CD14-positive monocyte (primary cell): ENCODE measurements around the gene CDH2. TPM values are rescaled to one million over a fixed set of nuclear protein-coding genes. Genes with fewer than 3 reads are reported as not detected.

Experiments used
- DNase-seq, 3 donors: peaks; one replicate each; pipeline ENCODE4 v3.0.0-alpha.2; 2011 to 2022
- H2AFZ ChIP-seq: 2 replicates; pipeline ENCODE4 v1.6.0; 2012; ENCODE audit warnings: mild to moderate bottlenecking, low read depth, low read length, inconsistent platforms; ENCODE audit not compliant: insufficient read depth, poor library complexity, severe bottlenecking
- H3K27ac ChIP-seq, 2 donors: 1 replicate in 1 of 2; 2 replicates in 1 of 2; pipeline ENCODE4 v1.5.1; 2012 to 2013; ENCODE audit warnings: low read length in 2 of 2, control low read depth in 1 of 2, inconsistent platforms in 1 of 2, low read depth in 1 of 2, mild to moderate bottlenecking in 1 of 2
- H3K27me3 ChIP-seq, 2 donors: one replicate each; pipeline versions ENCODE4 v1.6.0 to v1.6.1; 2011 to 2013; ENCODE audit warnings: low read length in 2 of 2; ENCODE audit not compliant: control insufficient read depth in 2 of 2, insufficient read depth in 2 of 2
- H3K36me3 ChIP-seq, 2 donors: replicated peaks in 1 of 2; 1 replicate in 1 of 2; 2 replicates in 1 of 2; pipeline versions ENCODE4 v1.5.1 to v1.6.1; 2012 to 2013; ENCODE audit warnings: low read length in 2 of 2, control low read depth in 1 of 2, inconsistent platforms in 1 of 2, mild to moderate bottlenecking in 1 of 2; ENCODE audit not compliant: insufficient read depth in 2 of 2, control insufficient read depth in 1 of 2
- H3K4me1 ChIP-seq, 2 donors: 1 replicate in 1 of 2; 2 replicates in 1 of 2; pipeline versions ENCODE4 v1.5.1 to v1.6.1; 2012 to 2013; ENCODE audit warnings: low read length in 2 of 2, control low read depth in 1 of 2, inconsistent platforms in 1 of 2, mild to moderate bottlenecking in 1 of 2, moderate library complexity in 1 of 2; ENCODE audit not compliant: insufficient read depth in 2 of 2, control insufficient read depth in 1 of 2
- H3K4me2 ChIP-seq: replicated peaks from 2 replicates; pipeline ENCODE3; 2012; ENCODE audit warnings: low read length, moderate library complexity, mild to moderate bottlenecking; ENCODE audit not compliant: poor library complexity, severe bottlenecking; ENCODE audit errors: extremely low read depth
- H3K4me3 ChIP-seq, 3 experiments: fragments of 200-600 bp in 1 of 3; sonication (generic) in 1 of 3; replicated peaks in 1 of 3; 1 replicate in 2 of 3; 2 replicates in 1 of 3; pipeline ENCODE4 v1.5.1; 2011 to 2013; ENCODE audit warnings: low read length in 3 of 3, mild to moderate bottlenecking in 3 of 3, control low read depth in 2 of 3, low read depth in 2 of 3, inconsistent platforms in 1 of 3, moderate library complexity in 1 of 3
- H3K79me2 ChIP-seq: 2 replicates; pipeline ENCODE4 v1.6.0; 2012; ENCODE audit warnings: mild to moderate bottlenecking, control low read depth, inconsistent platforms, low read length, moderate library complexity; ENCODE audit not compliant: insufficient read depth
- H3K9ac ChIP-seq: 2 replicates; pipeline ENCODE4 v1.6.0; 2017; ENCODE audit warnings: low read length, mild to moderate bottlenecking; ENCODE audit not compliant: insufficient read depth, poor library complexity, severe bottlenecking
- H3K9me3 ChIP-seq, 2 donors: replicated peaks in 1 of 2; 1 replicate in 1 of 2; 2 replicates in 1 of 2; pipeline versions ENCODE4 v1.5.1 to v1.6.1; 2012 to 2013; ENCODE audit warnings: low read length in 2 of 2, control low read depth in 1 of 2; ENCODE audit not compliant: control insufficient read depth in 1 of 2, insufficient read depth in 1 of 2
- H4K20me1 ChIP-seq: 2 replicates; pipeline ENCODE4 v1.6.0; 2012; ENCODE audit warnings: mild to moderate bottlenecking, low read length, control low read depth, moderate library complexity; ENCODE audit not compliant: insufficient read depth
- H3K27ac Mint-ChIP-seq, 7 donors: one replicate each; pipeline ENCODE4 v1.8.0; 2020; ENCODE audit warnings: mild to moderate bottlenecking in 7 of 7, mixed read lengths in 7 of 7, moderate library complexity in 6 of 7, inconsistent platforms in 2 of 7
- H3K27me3 Mint-ChIP-seq, 3 donors: one replicate each; pipeline ENCODE4 v1.8.0; 2021 to 2022; ENCODE audit warnings: low read depth in 3 of 3, mild to moderate bottlenecking in 3 of 3, mixed read lengths in 3 of 3, moderate library complexity in 3 of 3, inconsistent platforms in 1 of 3
- H3K36me3 Mint-ChIP-seq, 2 donors: one replicate each; pipeline ENCODE4 v1.8.0; 2020; ENCODE audit warnings: mixed read lengths in 2 of 2, inconsistent platforms in 1 of 2, mild to moderate bottlenecking in 1 of 2
- H3K4me1 Mint-ChIP-seq: one replicate; pipeline ENCODE4 v1.8.0; 2020; ENCODE audit warnings: mild to moderate bottlenecking, mixed read lengths
- H3K4me3 Mint-ChIP-seq, 2 donors: one replicate each; pipeline ENCODE4 v1.8.0; 2020; ENCODE audit warnings: mild to moderate bottlenecking in 2 of 2, mixed read lengths in 2 of 2, moderate library complexity in 1 of 2
- H3K9me3 Mint-ChIP-seq, 7 donors: one replicate each; pipeline ENCODE4 v1.8.0; 2020 to 2022; ENCODE audit warnings: mixed read lengths in 7 of 7, mild to moderate bottlenecking in 6 of 7, moderate library complexity in 6 of 7, inconsistent platforms in 2 of 7
- WGBS: methylation state at CpG from one replicate; pipeline ENCODE4 v1.1.5; 2013; ENCODE audit warnings: missing lambda C conversion rate; ENCODE audit not compliant: insufficient coverage; 5-methylcytosine and 5-hydroxymethylcytosine counted together
- intact Hi-C, 2 donors: fragments of 100-400 bp; cut with micrococcal nuclease; formaldehyde crosslinking; loops; one replicate each; pipeline versions ENCODE4 v1.15.0 to v1.15.1; 2023
- polyA plus RNA-seq, 3 donors: library from polyadenylated mRNA; depleted of rRNA in 1 of 3; unstranded in 2 of 3; stranded (reverse) in 1 of 3; fragments of 300-500 nt in 2 of 3; fragments of >200 nt in 1 of 3; fragmentation: Illumina TruSeq in 2 of 3; gene quantifications; 1 replicate in 2 of 3; 2 replicates in 1 of 3; pipeline ENCODE4 v1.2.3, GENCODE V29; 2012 to 2021
- TF ChIP-seq, protein P1 (sequence below): fragments of 200-600 bp; IDR thresholded peaks from one replicate; pipeline ENCODE4 v1.8.0; 2022; ENCODE audit warnings: antibody characterized with exemption, mild to moderate bottlenecking

Gene CDH2
- polyA plus RNA-seq, 3 donors: 0.03 to 0.32 (median 0.08) TPM

- H3K27me3 Mint-ChIP-seq: no peaks in the 10 kb centered on the region
- Histone ChIP-seq H3K9me3 (no peaks in the 10 kb centered on the region), H3K27me3 (no peaks in the 10 kb centered on the region), H3K4me3 (no peak overlapping the region), H3K4me1 (no peaks in the 10 kb centered on the region), H2AFZ (no peak overlapping the region), H3K9ac (no peak overlapping the region), H3K36me3 (no peaks in the 10 kb centered on the region), H3K27ac (no peak overlapping the region), H4K20me1 (no peaks in the 10 kb centered on the region), H3K79me2 (no peaks in the 10 kb centered on the region), H3K4me2 (no peak overlapping the region)
- TF ChIP-seq, protein P1, sequence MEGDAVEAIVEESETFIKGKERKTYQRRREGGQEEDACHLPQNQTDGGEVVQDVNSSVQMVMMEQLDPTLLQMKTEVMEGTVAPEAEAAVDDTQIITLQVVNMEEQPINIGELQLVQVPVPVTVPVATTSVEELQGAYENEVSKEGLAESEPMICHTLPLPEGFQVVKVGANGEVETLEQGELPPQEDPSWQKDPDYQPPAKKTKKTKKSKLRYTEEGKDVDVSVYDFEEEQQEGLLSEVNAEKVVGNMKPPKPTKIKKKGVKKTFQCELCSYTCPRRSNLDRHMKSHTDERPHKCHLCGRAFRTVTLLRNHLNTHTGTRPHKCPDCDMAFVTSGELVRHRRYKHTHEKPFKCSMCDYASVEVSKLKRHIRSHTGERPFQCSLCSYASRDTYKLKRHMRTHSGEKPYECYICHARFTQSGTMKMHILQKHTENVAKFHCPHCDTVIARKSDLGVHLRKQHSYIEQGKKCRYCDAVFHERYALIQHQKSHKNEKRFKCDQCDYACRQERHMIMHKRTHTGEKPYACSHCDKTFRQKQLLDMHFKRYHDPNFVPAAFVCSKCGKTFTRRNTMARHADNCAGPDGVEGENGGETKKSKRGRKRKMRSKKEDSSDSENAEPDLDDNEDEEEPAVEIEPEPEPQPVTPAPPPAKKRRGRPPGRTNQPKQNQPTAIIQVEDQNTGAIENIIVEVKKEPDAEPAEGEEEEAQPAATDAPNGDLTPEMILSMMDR: no peak
- no peaks in the 10 kb centered on the region for H3K36me3 Mint-ChIP-seq
- intact Hi-C loops: no loop called here
- 89% methylated on average over 3 of the region's 4 CpGs for WGBS
- peak overlapping the region in 1 of 7 donors; percentile 6 for H3K27ac Mint-ChIP-seq
- peaks cover 0 to 9% (median 0%) of the 10 kb centered on the region in 7 donors for H3K9me3 Mint-ChIP-seq
- H3K4me1 Mint-ChIP-seq: no peaks in the 10 kb centered on the region
- H3K4me3 Mint-ChIP-seq: no peak overlapping the region
- DNase-seq: no peak
These were observed 208.8 kb downstream of the CDH2 start for GRCh38 chr18:27967913-27968824.

DNA sequence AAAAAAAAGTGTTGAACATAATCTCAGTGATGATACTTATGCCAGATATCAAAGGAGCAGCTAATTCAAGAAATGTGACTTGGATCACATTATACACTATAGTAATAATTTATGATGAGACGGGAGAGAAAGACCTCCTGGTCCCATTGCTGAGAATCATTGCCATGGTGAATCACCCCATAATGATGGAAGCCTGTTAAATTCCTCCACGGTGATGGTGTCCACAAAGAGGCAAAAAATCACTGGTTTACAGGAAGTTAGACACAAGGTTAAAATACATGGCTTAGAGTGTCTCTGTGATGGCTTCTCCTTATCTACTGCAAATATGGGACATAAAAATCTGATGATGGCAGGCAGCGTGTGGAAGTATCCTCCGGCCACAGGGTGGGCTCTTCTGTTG, 210.0 kb downstream of the CDH2 start:
- Mint-ChIP-seq H3K27ac (no peak overlapping the region), H3K9me3 (peaks cover 0 to 9% (median 0%) of the 10 kb centered on the region in 7 donors), H3K27me3 (no peaks in the 10 kb centered on the region), H3K4me1 (no peaks in the 10 kb centered on the region), H3K4me3 (no peak overlapping the region), H3K36me3 (no peaks in the 10 kb centered on the region)
- WGBS: no CpG with 5 or more reads among the region's 4 CpGs
- Histone ChIP-seq H3K4me3 (no peak overlapping the region), H3K4me2 (no peak overlapping the region), H3K27me3 (no peaks in the 10 kb centered on the region), H4K20me1 (no peaks in the 10 kb centered on the region), H3K9me3 (no peaks in the 10 kb centered on the region), H3K79me2 (no peaks in the 10 kb centered on the region), H3K27ac (no peak overlapping the region), H3K4me1 (no peaks in the 10 kb centered on the region), H2AFZ (no peak overlapping the region), H3K36me3 (no peaks in the 10 kb centered on the region), H3K9ac (no peak overlapping the region)
- TF ChIP-seq, protein P1: no peak
- DNase-seq: no peak
- intact Hi-C loops: no loop called here
